NK-92 (cell line): ENCODE data around the gene LDHAL6A.

Experiments
- DNase-seq: peaks from one replicate; lab custom pipeline; 2025; ENCODE audit not compliant: unreplicated experiment; lab: John Stamatoyannopoulos, UW

Gene LDHAL6A

GRCh38 chr11:18490319-18490718 lies 34.7 kb downstream of the LDHAL6A start:
- DNase-seq, result no peak

GRCh38 chr11:18490736-18491485 lies 35.3 kb downstream of the LDHAL6A start:
- no peak for DNase-seq

- DNase-seq, result no peak
Observed at GRCh38 chr11:18491924-18492323, 36.3 kb downstream of the LDHAL6A start.

- DNase-seq, result no peak
Observed at GRCh38 chr11:18492888-18493287, 37.2 kb downstream of the LDHAL6A start.

- DNase-seq, result no peak
Observed at GRCh38 chr11:18493310-18493709, 37.7 kb downstream of the LDHAL6A start.

GRCh38 chr11:18495271-18495670 lies 39.6 kb downstream of the LDHAL6A start:
- DNase-seq, result no peak

GRCh38 chr11:18495703-18496102 lies 40.0 kb downstream of the LDHAL6A start:
- DNase-seq, result no peak

GRCh38 chr11:18498039-18498438 lies 42.4 kb downstream of the LDHAL6A start:
- DNase-seq, result no peak

GRCh38 chr11:18501629-18502028 lies 46.0 kb downstream of the LDHAL6A start:
- no peak for DNase-seq

- DNase-seq, result no peak
Observed at GRCh38 chr11:18502352-18502751, 46.7 kb downstream of the LDHAL6A start.

GRCh38 chr11:18521122-18521521 lies 65.5 kb downstream of the LDHAL6A start:
- DNase-seq, result no peak

GRCh38 chr11:18522388-18522787 lies 66.7 kb downstream of the LDHAL6A start:
- no peak for DNase-seq

GRCh38 chr11:18523084-18523483 lies 67.4 kb downstream of the LDHAL6A start:
- DNase-seq, result no peak

- DNase-seq, result no peak
Observed at GRCh38 chr11:18524248-18524647, 68.6 kb downstream of the LDHAL6A start.

- no peak for DNase-seq
Observed at GRCh38 chr11:18526130-18526520, 70.5 kb downstream of the LDHAL6A start.

- DNase-seq, result peak; percentile 61
Observed at GRCh38 chr11:18526521-18527296, 71.1 kb downstream of the LDHAL6A start, which contains the start of gene TSG101. Gene TSG101, minus strand, starts transcription at chr11:18526942. Its CDS starts 126 bp downstream, at chr11:18526816.

GRCh38 chr11:18527512-18527911 lies 71.9 kb downstream of the LDHAL6A start:
- no peak for DNase-seq
